Measurements from ENCODE around the gene SSBP3.

SSBP3 gene

DNA sequence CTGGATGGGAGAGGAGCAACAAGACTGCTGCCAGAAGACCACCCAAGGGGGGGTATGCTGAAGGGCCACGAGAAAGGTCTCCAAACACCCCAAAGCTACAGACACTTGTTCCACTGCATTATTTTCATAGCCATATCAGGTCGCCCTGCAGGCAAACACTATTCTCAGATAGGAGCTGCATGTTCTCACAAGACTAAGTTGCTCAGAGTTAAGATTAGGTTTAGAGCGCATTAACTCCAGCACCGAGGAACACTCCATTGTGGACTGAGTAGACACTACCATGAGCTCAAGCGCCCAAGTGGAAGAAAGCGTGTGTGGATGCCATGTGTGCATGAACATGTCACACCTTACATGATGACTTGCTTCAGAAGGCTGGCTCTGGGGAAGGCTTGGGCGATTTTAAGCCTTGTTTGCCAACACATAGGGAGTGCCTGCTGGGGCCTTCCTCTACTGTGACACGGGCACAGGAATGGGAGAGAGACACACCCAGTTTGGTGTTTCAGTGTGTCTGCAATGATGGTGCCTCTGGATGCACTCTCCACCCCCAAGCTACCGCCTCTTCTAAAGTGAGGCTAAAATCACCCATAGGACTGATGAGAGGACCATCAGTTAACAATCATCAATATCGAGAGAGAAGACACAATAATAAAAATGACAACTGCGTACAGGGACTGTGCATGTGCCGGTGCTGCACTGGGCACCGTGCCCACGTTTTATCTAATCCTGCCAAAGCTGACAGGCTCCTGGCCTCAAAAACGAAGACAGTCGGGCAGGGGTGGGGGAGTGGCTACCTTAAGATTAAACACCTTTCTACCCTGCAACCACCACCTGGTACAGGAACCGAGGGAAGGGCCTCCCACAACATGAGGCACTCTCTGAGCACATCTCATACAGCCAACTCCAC, 34.9 kb downstream of the SSBP3 start:
- DNase-seq = no peak

DNA sequence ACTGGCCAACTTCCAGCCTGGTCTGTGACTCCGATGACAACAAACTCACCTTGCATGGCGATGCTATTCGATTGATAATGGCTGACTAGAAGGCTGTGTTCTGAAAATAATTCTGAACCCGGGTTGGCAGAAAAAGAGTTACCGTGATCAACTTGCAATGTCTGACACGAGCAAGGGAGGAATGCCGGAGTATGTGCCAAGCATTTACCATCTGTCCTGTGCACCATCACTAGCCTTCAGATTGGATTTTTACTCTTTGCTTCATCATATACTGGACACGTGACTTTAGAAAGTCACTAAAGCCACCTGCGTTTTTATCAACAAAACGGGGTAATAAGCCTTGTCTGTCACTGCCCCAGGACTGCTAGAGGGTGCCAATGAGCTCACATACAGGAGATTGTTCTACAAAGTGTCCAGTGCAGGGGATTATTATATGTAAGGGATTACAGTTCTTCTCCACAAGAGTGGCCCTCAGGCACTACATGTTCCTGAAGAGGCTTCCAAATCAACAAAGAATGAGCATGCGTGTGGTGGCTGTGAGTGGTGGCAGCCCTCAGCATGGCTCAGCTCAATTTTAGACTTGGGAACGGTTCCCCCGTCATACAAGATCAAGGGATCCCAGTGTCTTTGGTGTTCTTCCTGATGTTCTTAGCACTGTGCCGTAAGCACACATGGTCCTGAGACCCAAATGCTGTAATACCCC, 35.8 kb downstream of the SSBP3 start:
- DNase-seq = no peak

DNA sequence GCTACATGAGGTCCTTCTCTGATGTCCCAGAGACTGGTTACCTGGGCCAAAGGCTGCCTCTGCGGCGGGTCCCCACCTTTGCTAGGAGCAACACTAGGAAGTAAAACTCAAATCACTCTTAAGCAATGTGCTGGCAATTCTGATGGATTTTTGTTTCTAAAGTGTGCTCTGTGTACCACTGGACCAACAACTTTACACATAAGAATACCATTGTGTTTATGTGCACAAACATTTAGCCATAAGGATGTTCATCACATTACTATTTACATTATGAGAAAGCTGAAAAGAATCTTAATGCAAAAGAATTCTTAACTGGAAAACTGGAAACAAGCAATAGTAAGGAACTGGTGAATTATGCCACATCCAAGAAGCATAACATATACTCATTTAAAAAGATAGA, 38.6 kb downstream of the SSBP3 start:
- no peak for DNase-seq

DNA sequence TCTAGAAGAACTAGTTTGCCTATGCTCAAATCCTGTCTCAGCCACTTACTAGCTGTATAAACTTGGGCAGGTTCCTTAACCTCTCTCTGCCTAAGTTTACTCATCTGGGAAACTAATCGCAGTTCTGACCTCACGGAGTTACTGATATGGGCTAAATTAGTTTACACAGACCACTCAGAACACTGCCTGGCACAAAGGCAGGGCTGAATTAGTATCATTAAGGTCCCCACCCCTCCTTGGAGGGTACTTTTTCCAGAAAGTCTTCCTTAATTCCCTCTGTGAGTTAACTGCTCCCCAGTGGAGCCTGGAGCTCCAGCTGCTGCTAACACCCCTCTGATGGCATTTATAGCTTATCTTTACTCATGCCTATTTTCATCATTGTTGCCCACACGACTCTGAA, 40.3 kb downstream of the SSBP3 start:
- DNase-seq = no peak

DNA sequence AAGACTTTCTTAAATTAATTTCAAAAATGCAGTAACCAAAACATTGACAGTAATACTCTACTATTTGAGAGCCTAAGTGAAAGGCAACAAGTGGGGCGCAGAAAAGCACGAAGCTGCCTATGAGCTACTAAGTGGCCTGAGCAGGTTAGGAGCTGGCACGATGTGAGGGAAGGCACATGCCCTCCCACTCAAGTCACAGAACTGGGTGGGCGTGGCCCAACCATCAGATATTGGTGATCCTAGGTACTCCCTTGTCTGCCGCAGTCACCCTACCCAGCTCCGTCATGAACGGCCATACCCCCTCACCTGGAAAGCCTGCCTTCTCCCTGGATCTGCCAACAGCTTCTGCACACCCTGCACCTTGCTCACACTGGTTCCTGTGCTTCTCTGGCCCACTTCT, 40.8 kb downstream of the SSBP3 start:
- no peak for DNase-seq

DNA sequence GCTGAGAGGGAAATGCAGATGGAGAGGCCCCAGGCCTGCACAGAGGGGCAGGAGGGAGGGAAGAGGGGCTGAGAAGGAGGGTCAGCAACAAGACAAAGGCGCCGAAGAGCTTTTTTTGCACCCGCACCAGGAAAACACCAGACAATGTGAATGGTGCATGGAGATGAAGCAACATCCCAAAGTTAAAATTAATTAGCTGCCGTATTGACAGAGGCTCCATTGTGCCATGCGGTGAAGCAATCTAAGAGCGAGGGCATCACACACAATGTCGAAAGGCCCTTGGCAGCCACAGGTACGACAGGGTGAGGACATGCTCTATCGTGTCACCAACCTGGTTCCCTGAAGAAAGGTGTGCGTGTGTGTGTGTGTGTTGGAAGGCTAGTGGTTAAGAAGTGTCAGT, 41.2 kb downstream of the SSBP3 start:
- no peak for DNase-seq

DNA sequence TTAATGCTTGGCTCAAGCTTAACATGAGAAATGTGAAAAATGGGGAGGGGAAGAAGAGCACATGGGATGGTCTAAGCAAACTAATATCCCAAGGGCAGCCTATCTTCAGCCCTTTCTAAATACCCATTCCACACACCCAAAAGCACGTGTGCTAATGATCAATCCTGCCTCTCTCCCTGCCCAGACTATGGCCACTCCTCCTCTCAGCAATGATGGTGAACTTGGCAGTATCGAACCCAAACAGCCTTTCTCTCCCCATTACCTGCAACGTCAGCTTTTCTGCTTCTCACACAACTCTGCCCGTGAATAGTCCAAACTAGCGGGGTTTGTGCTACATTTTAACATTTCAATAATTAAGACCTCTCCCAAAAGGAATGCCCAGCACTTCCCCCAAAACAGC, 41.6 kb downstream of the SSBP3 start:
- DNase-seq = no peak

DNA sequence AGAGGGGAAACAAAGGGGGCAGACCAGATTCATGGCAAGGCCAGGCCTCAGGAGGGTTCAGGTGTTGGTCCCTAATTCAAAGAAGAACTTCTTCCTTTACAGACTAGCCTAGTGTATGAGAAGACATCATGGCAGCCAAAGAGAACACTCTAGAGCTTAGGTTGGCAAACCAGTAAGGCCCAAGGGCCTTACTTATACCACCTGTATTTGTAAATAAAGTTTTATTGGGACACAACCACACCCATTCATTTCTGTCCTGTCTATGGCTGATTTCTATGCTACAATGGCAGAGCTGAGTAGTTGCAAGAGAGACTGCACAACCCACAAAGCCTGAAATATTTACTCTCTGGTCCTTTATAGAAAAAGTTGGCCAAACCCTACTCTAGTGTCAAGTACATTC, 42.3 kb downstream of the SSBP3 start:
- no peak for DNase-seq

DNA sequence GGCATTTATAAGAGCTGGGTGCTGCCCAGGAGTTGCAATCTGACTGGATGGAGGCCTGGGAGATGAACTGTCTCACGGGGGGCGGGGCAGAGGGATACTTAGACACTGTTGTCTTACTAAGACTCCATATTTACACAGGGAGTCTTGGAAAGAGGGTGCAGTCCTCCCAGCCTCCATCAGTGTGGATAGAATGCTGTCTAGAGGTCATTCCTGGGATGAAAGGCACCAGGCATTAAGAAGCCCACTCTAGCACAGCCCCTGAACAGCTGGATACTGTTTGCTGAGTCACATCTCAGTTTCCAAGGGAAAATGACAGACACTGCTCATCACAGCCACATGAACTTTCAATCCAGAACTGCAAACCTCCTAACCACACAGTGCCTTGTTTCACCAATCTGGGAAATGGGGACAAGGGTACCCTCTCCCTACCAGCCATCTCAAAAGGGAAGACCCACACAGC, 43.3 kb downstream of the SSBP3 start:
- no peak for DNase-seq

DNA sequence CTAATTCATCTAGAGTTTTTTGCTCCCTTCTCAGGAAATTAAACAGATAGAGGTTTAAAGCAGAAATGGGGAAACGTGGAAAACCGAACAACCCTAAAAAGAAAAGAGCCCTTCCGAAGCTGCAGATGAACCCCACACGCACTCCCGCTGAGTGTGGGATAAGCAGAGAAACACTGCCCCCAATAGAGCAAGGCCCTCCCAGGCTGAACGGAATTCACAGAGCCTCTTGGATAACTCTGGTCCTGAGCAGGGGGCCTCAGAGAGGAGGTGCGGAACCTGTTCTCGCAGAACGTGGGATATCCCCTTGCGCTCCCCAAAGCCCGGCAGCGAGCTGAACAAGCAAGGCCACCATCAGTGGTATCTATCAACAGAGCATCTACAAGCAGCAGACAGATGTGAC, 44.9 kb downstream of the SSBP3 start:
- no peak for DNase-seq

DNA sequence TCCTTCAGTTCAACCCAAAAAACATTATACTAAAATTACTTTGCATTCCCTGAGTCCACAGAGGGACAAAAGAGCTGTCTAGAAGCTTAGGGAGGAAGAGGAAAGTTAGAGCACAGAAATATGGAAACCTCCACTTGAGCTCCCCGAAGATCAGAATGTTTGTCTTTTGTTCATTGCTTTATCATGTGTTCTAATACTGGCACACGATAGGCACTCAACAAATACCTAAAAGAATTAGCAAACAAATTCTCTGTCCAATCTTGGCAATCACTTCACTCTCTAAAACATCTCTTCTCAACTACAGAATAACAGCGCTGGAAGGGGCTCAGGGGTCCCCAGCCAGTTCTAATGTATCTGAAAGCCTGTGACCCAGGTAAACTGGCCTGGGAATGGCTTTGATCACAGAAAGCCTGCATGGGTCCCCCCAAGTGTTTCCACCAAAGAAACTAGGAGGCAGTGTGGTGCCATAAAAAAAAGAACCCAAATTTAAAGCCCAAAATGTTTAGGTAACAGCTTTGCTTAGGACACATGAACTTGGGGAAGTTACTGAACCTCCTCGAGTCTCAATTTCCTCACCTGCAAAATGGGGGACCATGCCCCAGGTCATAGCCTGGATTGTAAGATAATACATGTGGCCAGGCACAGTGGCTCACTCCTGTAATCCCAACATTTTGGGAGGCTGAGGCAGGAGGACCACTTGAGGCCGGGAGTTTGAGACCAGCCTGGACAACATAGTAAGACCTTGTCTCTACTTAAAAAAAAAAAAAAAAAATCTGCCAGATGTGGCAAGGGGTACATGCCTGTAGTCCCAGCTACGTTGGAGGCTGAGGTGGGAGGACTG, 45.8 kb downstream of the SSBP3 start:
- no peak for DNase-seq

DNA sequence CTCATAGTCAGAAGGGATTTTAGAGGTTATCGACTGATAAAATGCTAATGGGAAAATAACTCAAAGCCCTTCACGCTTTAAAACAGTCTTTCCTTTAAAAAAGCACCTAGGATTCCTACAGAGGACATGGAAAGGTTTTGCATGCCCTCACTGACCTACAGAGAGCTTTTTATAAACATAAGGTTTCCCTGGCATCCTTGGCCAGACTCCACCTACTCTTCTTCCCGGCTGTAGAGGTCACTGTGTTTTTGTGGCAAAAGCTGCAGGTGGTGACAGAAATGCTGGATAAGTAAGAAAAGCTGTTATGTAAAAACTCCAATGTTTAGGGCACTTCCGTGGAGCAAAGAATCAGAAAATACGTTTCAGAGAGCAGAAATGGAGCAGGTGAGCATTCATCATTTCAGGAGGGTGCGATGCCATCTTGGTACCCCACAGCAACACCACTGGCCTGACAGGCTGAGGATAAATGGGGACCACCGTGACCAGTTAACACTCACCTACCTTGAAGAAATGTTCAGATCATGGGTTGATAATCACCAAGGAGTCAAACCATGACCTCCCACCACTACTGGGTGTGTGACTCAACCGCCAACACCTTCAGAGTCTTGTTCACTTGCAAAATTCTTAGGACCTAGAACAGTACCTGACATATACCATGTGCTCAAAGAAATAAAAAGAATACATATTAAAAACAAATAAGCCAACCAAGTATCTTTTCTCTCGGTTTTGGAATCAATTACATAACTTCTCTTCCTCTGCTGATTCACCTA, 46.6 kb downstream of the SSBP3 start:
- DNase-seq = peak; percentile 42

DNA sequence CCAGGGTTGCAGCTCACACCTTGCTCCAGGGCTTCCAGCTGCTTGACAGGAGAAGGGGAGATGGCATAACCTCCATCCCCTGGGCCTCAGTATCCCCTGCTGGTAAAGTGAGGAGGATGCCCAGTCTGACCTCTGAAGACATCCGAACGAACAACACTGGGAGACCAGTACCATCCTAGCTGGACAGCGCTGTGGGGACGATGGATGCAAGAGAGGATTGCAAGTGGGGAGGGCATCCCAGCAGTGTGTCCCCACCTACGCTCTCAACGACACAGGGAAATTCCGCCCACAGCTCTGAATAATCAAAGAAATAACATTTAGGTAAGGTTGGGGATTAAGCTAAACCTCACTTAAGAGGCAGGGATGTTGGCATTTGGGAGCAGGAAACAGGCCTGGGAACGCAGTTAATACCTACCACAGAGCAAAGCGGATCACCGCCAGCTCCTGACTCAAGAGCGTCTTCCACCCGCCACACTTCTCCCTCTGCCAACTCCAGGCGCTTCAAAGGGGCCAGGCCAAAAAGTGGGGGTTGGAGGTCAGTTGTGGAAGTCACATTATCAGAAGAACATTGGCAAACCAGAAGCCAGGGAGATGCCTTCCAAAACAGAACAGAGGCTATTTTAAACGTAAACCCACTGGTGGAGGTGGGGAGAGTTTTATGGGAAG, 47.6 kb downstream of the SSBP3 start:
- no peak for DNase-seq

DNA sequence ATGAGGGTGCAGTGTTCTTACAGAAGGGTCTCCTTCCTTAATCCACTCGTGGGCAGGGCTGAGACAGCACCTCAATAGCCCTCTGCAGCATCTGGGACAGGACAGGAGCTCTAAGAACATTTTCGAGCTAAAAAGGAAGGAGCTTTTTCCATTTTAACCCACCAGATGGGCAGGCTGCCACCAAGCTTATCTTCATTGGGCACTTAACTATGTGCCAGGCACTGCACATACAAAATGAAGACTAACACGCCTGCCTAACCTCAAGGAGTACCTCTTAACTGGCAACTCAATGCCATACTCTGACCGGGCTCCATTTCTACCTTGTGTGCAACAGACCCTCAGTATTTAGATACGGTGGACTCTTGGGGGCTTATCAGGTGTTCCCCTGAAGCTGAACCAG, 48.2 kb downstream of the SSBP3 start:
- DNase-seq = no peak

DNA sequence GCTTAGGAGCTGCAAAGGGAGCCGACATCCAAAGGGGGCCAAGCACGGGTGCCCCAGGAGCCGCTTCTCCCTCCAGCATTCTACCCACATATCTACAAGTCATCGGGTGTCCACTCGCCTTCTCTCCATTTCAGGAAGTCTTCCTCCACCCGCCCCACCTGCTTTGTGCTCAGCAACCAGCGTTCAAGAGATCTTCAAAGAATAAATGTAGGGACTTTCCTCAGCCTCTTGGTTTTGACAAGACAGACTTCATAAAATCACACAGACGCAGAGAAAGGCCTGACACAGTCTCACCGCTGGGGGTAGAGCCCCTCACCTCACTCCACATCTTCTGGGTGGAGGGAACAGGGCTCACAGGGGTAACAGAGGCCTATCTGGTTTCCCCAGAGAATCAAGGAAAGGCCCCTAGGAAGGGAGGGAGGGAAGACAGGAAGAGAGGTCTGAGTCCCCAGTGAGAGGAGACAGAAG, 49.5 kb downstream of the SSBP3 start:
- peak; percentile 50 for DNase-seq

DNA sequence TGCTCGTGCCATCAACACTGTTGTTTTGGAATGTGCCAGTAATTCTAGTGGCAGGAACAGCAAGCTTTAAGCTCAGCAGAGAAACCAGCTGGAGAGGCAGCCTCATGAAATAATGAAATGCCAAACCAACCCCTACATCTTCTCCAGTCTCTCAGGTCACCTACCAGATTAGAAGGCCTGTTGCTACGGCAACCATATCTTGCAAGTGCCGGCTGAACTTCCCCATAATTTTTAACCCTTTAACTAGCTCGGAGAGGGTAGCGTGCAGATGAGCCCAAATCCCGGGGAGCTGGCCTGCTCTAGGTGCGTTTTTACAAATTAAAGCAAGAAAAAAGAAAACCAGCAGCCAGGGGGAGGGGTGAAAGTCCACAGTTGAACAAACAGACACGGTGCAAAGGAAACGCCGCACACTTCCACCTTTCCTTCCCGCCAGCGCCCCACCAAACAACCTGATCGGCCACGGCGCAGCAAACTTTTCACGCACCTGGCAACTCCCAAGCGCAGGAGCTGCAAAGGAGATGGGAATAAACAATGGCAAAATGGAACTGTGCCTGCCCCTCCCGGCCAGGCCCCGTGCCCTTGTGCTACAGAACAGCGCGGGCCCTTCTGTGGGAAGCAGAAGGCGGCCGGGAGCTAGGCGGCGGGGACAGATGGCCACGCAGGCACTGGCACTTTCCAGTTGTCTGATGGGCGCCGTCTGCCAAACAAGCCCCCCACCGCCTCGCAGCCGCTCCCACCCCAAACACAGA, 50.1 kb downstream of the SSBP3 start:
- DNase-seq = peak; percentile 33

DNA sequence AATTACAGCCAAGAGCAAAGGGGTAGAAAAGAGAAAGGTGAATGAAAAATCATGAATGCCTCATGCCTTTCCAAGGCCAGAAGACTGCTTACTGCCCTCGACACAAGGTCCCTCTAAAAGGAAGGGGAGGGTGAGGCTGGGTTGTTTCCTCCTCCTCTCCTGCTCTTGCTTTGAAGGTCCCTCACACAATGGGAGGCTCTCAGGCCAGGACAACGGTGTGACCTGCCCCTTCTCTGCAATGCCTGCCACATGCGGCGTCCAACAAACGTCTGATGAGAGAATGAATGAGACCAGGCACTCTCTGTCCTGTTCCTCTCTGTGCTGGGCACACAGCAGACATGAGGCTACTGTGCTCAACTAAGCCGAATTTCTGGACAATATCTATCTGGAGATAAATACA, 51.3 kb downstream of the SSBP3 start:
- no peak for DNase-seq

DNA sequence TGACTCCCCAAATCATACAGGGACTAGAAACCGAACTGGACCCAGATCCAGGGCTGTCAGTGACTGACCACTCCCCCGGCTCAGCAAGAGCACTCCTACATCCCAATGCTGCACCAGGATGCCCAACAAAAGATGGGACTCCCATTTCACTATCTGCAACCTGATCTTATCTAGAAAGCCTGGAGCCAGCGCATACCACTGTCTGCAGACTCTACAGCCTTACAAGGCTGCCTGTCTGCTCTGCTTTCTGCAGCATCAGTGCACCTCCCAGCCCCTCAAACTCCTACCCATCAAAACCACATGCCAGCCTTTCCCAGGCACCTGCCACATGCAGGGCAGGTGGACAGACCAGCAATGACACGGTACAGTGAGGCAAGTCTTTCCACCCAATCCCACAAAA, 52.2 kb downstream of the SSBP3 start:
- DNase-seq = no peak

DNA sequence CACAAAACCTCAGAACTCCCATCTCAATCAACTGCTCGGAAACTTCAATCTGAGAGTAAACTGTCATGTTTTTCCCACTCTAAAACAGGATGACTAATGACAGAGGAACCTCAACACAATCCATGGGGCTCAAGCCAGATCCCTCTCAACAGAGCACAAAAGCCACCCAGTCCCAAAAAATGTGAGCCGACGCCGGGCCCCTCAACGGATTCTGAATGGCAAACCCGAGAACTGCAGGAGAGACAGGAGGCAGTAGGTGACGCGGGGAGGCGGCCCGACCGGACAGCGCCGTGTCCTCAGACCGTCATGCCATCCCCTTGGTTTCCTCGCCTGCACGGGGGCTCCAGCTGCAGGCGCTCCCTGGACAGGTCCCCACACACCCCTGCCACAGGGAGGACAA, 53.4 kb downstream of the SSBP3 start:
- DNase-seq = no peak

DNA sequence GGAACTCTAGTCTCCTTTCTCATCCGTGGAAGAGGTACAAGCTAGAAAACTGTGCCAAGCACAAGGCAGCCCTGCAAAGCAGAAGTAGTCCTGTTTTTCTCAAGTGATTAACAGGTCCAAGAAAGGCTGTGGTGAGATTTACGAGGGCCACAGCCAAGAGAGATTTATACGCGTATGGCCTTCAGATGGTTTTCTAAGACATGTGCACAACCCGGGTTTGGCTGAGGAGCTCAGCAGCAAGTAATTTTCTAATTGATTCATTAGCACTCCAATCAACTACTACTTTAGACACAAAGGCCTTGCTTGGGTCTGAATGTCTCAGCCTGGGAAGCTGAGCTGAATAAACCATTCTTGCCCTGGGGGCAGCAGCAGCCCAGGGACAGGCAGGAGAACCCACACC, 55.8 kb downstream of the SSBP3 start:
- DNase-seq = no peak

DNA sequence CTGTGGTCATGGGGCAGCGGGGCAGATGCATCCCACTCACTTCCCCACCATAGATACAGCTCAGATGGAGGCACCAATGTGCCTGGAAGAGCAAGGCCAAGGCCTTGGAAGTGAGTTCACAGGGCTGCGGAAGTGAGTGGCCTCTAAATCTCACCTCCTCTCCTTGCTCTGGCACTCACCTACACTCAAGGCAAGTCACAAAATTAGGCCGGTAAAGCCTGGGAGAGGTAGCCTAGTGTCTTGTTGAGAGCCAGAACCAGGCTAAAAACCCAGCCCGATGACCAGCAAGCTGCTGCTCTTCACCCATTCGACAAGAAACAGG, 57.5 kb downstream of the SSBP3 start:
- no peak for DNase-seq

Measured in stimulated activated CD4-positive, alpha-beta T cell treated with anti-CD3 and anti-CD28 coated beads, Interleukin-15, amount 100 ng/mL, for 24 hours (primary cell).